Body of pancreas (tissue), 4 donors: Measurements from ENCODE around the gene PCDHB9. TPM values are rescaled to one million over a fixed set of nuclear protein-coding genes. Genes with fewer than 3 reads are reported as not detected.
"Not testable (repeated sequence)": the region's sequence is repeated elsewhere in the genome, so short reads cannot be mapped to it uniquely, and the experiment has no call there.

Experiments used
- ATAC-seq: fragments of 150-250 bp; one replicate; pipeline ENCODE4 v1.9.1; 2016
- DNase-seq, 4 donors: peaks; one replicate each; pipeline ENCODE4 v3.0.0-alpha.2; 2019
- H3K27ac ChIP-seq, 4 donors: fragments of 200-600 bp; sonication (generic); 1 replicate in 3 of 4; 2 replicates in 1 of 4; pipeline versions ENCODE4 v1.5.1 to v1.6.1; 2016 to 2019; ENCODE audit warnings: mild to moderate bottlenecking in 1 of 4, mixed read lengths in 1 of 4, moderate library complexity in 1 of 4
- H3K27me3 ChIP-seq, 2 donors: fragments of 200-600 bp; sonication (generic); one replicate each; pipeline ENCODE4 v1.6.0; 2016; ENCODE audit warnings: mild to moderate bottlenecking in 1 of 2
- H3K36me3 ChIP-seq, 2 donors: fragments of 200-600 bp; sonication (generic); replicated peaks in 1 of 2; 2 replicates each; pipeline ENCODE4 v1.5.1; 2016; ENCODE audit warnings: low read depth in 2 of 2; ENCODE audit not compliant: insufficient read depth in 1 of 2
- H3K4me1 ChIP-seq: fragments of 200-600 bp; sonication (generic); one replicate; pipeline ENCODE4 v1.6.0; 2016
- H3K4me3 ChIP-seq, 2 donors: fragments of 200-600 bp; sonication (generic); 1 replicate in 1 of 2; 2 replicates in 1 of 2; pipeline ENCODE4 v1.5.1; 2016 to 2019
- H3K9me3 ChIP-seq, 3 donors: fragments of 200-600 bp; sonication (generic); 1 replicate in 2 of 3; 2 replicates in 1 of 3; pipeline ENCODE4 v1.5.1; 2016
- POLR2A ChIP-seq, 3 donors: fragments of 450-650 bp; IDR thresholded peaks; one replicate each; pipeline ENCODE4 v1.6.1; 2016; ENCODE audit warnings: antibody characterized with exemption in 3 of 3, mild to moderate bottlenecking in 2 of 3
- WGBS, 2 donors: methylation state at CpG; one replicate each; pipeline ENCODE4 v1.1.5; 2017; 5-methylcytosine and 5-hydroxymethylcytosine counted together
- intact Hi-C: fragments of 100-400 bp; cut with DNase I; formaldehyde crosslinking; loops from one replicate; pipeline ENCODE4 v1.15.1; 2023
- total RNA-seq, 2 donors: library from RNA; depleted of rRNA; stranded (reverse); fragments of >200 nt; gene quantifications; one replicate each; pipeline ENCODE4 v1.1.0, GENCODE V29; 2016
- TF ChIP-seq, protein P1 (sequence below), 7 experiments: fragments of 450-650 bp in 4 of 7; fragments of 200-600 bp in 3 of 7; sonication (generic) in 3 of 7; IDR thresholded peaks; one replicate each; pipeline ENCODE4 v1.5.1; 2016 to 2019; ENCODE audit warnings: antibody characterized with exemption in 7 of 7

The PCDHB9 gene
- total RNA-seq, 2 donors from 2014 or later: 0.78 to 19.8 TPM

DNA sequence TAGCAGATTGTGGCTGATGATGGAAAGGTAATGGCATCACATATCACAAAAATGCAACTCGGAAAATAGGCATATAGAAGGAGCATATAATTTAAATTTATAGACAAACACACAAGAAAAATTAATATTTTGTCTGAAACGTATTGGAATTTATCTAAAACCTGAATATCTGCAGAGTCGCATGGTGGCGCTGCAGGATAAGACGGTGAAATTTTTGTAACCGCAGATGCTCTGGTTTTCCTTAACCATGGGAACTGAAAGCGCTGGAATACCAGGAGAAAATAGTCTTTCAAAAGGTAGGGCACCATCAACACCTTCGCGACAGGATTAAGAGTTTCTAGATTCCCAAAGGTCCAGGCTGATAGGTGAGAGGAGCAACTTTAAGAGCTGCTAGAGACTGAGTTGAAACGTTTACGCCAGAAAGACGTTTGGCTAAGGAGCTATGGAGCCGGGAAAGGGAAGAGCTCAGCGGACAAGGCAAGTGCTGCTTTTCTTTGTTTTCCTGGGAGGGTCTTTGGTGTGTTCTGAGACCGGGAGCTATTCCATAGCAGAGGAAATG, 47.2 kb downstream of the PCDHB9 start:
- peak in 2 of 4 donors; percentile 26 to 46 for DNase-seq
- intact Hi-C loops: no loop called here

DNA sequence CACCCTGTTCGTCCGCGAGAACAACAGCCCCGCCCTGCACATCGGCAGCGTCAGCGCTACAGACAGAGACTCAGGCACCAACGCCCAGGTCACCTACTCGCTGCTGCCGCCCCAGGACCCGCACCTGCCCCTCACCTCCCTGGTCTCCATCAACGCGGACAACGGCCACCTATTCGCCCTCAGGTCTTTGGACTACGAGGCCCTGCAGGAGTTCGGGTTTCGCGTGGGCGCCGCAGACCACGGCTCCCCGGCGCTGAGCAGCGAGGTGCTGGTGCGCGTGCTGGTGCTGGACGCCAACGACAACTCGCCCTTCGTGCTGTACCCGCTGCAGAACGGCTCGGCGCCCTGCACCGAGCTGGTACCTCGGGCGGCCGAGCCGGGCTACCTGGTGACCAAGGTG, 49.0 kb downstream of the PCDHB9 start:
- H3K4me3 ChIP-seq, DNase-seq, intact Hi-C loops, H3K36me3 ChIP-seq, ATAC-seq, H3K27me3 ChIP-seq, H3K27ac ChIP-seq, H3K4me1 ChIP-seq: not testable (repeated sequence)
- 15 to 32% methylated on average over 22 to 34 of the region's 40 CpGs for WGBS, 2 donors
- peaks cover 0 to 61% (median 5%) of the 10 kb centered on the region in 3 donors for H3K9me3 ChIP-seq

More for the DNA sequence above, 47.2 kb downstream of the PCDHB9 start:
- H3K9me3 ChIP-seq: peaks cover 0 to 52% (median 5%) of the 10 kb centered on the region in 3 donors
- TF ChIP-seq, protein P1, sequence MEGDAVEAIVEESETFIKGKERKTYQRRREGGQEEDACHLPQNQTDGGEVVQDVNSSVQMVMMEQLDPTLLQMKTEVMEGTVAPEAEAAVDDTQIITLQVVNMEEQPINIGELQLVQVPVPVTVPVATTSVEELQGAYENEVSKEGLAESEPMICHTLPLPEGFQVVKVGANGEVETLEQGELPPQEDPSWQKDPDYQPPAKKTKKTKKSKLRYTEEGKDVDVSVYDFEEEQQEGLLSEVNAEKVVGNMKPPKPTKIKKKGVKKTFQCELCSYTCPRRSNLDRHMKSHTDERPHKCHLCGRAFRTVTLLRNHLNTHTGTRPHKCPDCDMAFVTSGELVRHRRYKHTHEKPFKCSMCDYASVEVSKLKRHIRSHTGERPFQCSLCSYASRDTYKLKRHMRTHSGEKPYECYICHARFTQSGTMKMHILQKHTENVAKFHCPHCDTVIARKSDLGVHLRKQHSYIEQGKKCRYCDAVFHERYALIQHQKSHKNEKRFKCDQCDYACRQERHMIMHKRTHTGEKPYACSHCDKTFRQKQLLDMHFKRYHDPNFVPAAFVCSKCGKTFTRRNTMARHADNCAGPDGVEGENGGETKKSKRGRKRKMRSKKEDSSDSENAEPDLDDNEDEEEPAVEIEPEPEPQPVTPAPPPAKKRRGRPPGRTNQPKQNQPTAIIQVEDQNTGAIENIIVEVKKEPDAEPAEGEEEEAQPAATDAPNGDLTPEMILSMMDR (IDR thresholded peaks at IDR 0.05): peak in 5 of 7 experiments; percentile 17 to 45 (median 35)
- no peak for TF ChIP-seq POLR2A (IDR thresholded peaks at IDR 0.05)
- no peaks in the 10 kb centered on the region for H3K36me3 ChIP-seq
- H3K4me3 ChIP-seq: no peak overlapping the region
- H3K27ac ChIP-seq: no peak overlapping the region
- WGBS, 2 donors: 4 to 10% methylated on average over 15 of the region's 15 CpGs
- no peaks in the 10 kb centered on the region for H3K4me1 ChIP-seq
- no peaks in the 10 kb centered on the region for H3K27me3 ChIP-seq
- ATAC-seq: no peak

DNA sequence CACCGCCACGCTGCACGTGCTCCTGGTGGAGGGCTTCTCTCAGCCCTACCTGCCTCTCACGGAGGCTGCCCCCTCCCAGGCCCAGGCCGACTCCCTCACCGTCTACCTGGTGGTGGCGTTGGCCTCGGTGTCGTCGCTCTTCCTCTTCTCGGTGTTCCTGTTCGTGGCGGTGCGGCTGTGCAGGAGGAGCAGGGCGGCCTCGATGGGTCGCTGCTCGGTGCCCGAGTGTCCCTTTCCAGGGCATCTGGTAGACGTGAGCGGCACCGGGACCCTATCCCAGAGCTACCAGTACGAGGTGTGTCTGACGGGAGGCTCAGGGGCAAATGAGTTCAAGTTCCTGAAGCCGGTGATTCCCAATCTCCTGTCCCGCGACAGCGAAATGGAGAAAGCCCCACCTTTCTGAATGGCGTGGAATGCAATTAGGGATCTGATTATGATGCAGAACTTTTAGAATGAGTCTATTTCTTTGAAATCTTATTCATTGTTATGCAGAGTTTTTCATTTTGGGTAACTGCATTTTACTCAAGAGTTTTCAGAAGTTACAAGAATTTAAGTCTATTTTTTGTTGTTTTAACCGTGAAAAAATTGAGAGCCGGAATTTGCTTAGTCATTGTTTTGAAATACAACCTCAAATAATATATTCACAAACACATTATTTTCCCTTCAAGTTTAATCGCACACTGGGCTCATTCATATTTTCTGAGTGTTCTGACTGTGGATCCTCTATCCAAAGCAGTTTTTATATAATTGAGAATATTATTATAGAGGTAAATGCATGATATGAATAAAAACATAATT, 49.8 kb downstream of the PCDHB9 start:
- no peaks in the 10 kb centered on the region for H3K4me1 ChIP-seq
- H3K9me3 ChIP-seq: peaks cover 0 to 68% (median 5%) of the 10 kb centered on the region in 3 donors
- ATAC-seq (no peak), DNase-seq (no peak)
- H3K27me3 ChIP-seq: no peaks in the 10 kb centered on the region
- TF ChIP-seq, protein P1 (IDR thresholded peaks at IDR 0.05): no peak
- TF ChIP-seq POLR2A (IDR thresholded peaks at IDR 0.05): no peak
- H3K4me3 ChIP-seq: no peak overlapping the region
- intact Hi-C loops: no loop called here
- no peaks in the 10 kb centered on the region for H3K36me3 ChIP-seq
- WGBS, 2 donors: 16 to 21% methylated on average over 24 to 25 of the region's 32 CpGs
- no peak overlapping the region for H3K27ac ChIP-seq

Other genes starting within 250 kb of the PCDHB9 start
- 1 to 10 TPM; 1.6 to 2.3 TPM for gene PCDHAC2, start 220.7 kb upstream of the PCDHB9 start, total RNA-seq
- gene PCDHB1, start 135.8 kb upstream of the PCDHB9 start, total RNA-seq: under 1 TPM; 0.26 to 0.66 TPM
- 1 to 10 TPM; 1.8 to 2.0 TPM for gene PCDHB2, start 92.5 kb upstream of the PCDHB9 start, total RNA-seq
- gene PCDHB3, start 86.7 kb upstream of the PCDHB9 start, total RNA-seq: 1 to 10 TPM; 1.3 to 1.8 TPM
- gene PCDHB4, start 65.3 kb upstream of the PCDHB9 start, total RNA-seq: 1 to 10 TPM; 1.6 to 3.3 TPM
- 10 to 100 TPM in 1 of 2 donors, 1 to 10 TPM in 1; 4.3 to 10.6 TPM for gene PCDHB5, start 52.0 kb upstream of the PCDHB9 start, total RNA-seq
- 1 to 10 TPM in 1 of 2 donors, under 1 TPM in 1; 0.33 to 1.0 TPM for gene PCDHB6, start 37.1 kb upstream of the PCDHB9 start, total RNA-seq
- gene PCDHB7, start 14.5 kb upstream of the PCDHB9 start, total RNA-seq: under 1 TPM in 1 of 2 donors, not detected in 1; 0.52 TPM
- under 1 TPM; 0.33 to 0.52 TPM for gene PCDHB8, start 9.4 kb upstream of the PCDHB9 start, total RNA-seq
- gene PCDHB16, start 4.8 kb upstream of the PCDHB9 start, total RNA-seq: 1 to 10 TPM; 2.1 to 4.6 TPM
- gene PCDHB10, start 5.2 kb downstream of the PCDHB9 start, total RNA-seq: 1 to 10 TPM; 1.3 to 2.3 TPM
- gene PCDHB11, start 12.5 kb downstream of the PCDHB9 start, total RNA-seq: 1 to 10 TPM; 4.4 to 4.9 TPM
- gene PCDHB12, start 21.6 kb downstream of the PCDHB9 start, total RNA-seq: 1 to 10 TPM; 2.0 to 3.4 TPM
- 1 to 10 TPM; 6.5 to 7.6 TPM for gene PCDHB13, start 26.8 kb downstream of the PCDHB9 start, total RNA-seq
- 1 to 10 TPM; 3.4 to 7.3 TPM for gene PCDHB14, start 36.2 kb downstream of the PCDHB9 start, total RNA-seq
- gene PCDHB15, start 58.2 kb downstream of the PCDHB9 start, total RNA-seq: 1 to 10 TPM; 3.1 to 3.6 TPM
- gene SLC25A2, start 116.9 kb downstream of the PCDHB9 start, total RNA-seq: not detected
- 10 to 100 TPM; 28.7 to 32.2 TPM for gene TAF7, start 133.6 kb downstream of the PCDHB9 start, total RNA-seq
- gene PCDHGA1, start 143.4 kb downstream of the PCDHB9 start, total RNA-seq: under 1 TPM; 0.33 to 0.78 TPM
- 1 to 10 TPM; 2.0 to 2.9 TPM for gene PCDHGA2, start 151.6 kb downstream of the PCDHB9 start, total RNA-seq
- 10 to 100 TPM in 1 of 2 donors, 1 to 10 TPM in 1; 4.2 to 11.2 TPM for gene PCDHGA3, start 156.7 kb downstream of the PCDHB9 start, total RNA-seq
- 1 to 10 TPM; 3.9 to 6.9 TPM for gene PCDHGB1, start 162.9 kb downstream of the PCDHB9 start, total RNA-seq
- 10 to 100 TPM in 1 of 2 donors, 1 to 10 TPM in 1; 6.7 to 10.9 TPM for gene PCDHGA4, start 167.9 kb downstream of the PCDHB9 start, total RNA-seq
- gene PCDHGB2, start 172.8 kb downstream of the PCDHB9 start, total RNA-seq: 1 to 10 TPM; 2.3 to 9.3 TPM
- gene PCDHGA5, start 177.0 kb downstream of the PCDHB9 start, total RNA-seq: 1 to 10 TPM; 5.6 to 6.0 TPM
- gene PCDHGB3, start 183.1 kb downstream of the PCDHB9 start, total RNA-seq: 10 to 100 TPM in 1 of 2 donors, 1 to 10 TPM in 1; 4.2 to 10.2 TPM
- 10 to 100 TPM in 1 of 2 donors, 1 to 10 TPM in 1; 5.2 to 11.2 TPM for gene PCDHGA6, start 186.7 kb downstream of the PCDHB9 start, total RNA-seq
- gene PCDHGA7, start 195.6 kb downstream of the PCDHB9 start, total RNA-seq: 1 to 10 TPM; 5.2 to 7.6 TPM
- gene PCDHGB4, start 200.5 kb downstream of the PCDHB9 start, total RNA-seq: 1 to 10 TPM; 3.6 to 4.9 TPM
- gene PCDHGA8, start 205.5 kb downstream of the PCDHB9 start, total RNA-seq: 10 to 100 TPM in 1 of 2 donors, 1 to 10 TPM in 1; 4.2 to 10.2 TPM
- gene PCDHGB5, start 210.8 kb downstream of the PCDHB9 start, total RNA-seq: 10 to 100 TPM in 1 of 2 donors, 1 to 10 TPM in 1; 7.8 to 15.2 TPM
- gene PCDHGA9, start 215.6 kb downstream of the PCDHB9 start, total RNA-seq: 1 to 10 TPM; 4.9 to 8.2 TPM
- gene PCDHGB6, start 220.9 kb downstream of the PCDHB9 start, total RNA-seq: 1 to 10 TPM; 4.6 to 8.0 TPM
- 1 to 10 TPM; 5.3 to 5.4 TPM for gene PCDHGA10, start 225.8 kb downstream of the PCDHB9 start, total RNA-seq
- gene PCDHGB7, start 230.5 kb downstream of the PCDHB9 start, total RNA-seq: 1 to 10 TPM; 7.0 to 7.9 TPM
- gene PCDHGA11, start 233.9 kb downstream of the PCDHB9 start, total RNA-seq: 1 to 10 TPM; 4.9 to 6.9 TPM
- 1 to 10 TPM; 5.3 to 5.4 TPM for gene PCDHGA12, start 243.3 kb downstream of the PCDHB9 start, total RNA-seq